SK-N-SH (cell line): ENCODE measurements around the gene MRPS5. TPM values are rescaled to one million over a fixed set of nuclear protein-coding genes. Genes with fewer than 3 reads are reported as not detected.

Experiments used
- CTCF ChIA-PET: fragments of 300-600, 350-600 bp; formaldehyde crosslinking; extraction: SDS; loops from one replicate; lab custom pipeline; 2021; lab: Yijun Ruan, JAX
- POLR2A ChIA-PET: fragments of 350-600 bp; sonication (Branson Sonifier 250); formaldehyde crosslinking; extraction: SDS; loops from one replicate; lab custom pipeline; 2020; ENCODE audit warnings: antibody characterized with exemption, inconsistent platforms; lab: Yijun Ruan, JAX
- DNase-seq: peaks from one replicate; pipeline ENCODE4 v3.0.0; 2012
- H2AFZ ChIP-seq: fragments of 200-600 bp; sonication (generic); 2 replicates; pipeline ENCODE4 v1.8.1; 2016; ENCODE audit warnings: antibody characterized with exemption, mild to moderate bottlenecking, low read depth
- H3F3A ChIP-seq: fragments of 200-600 bp; sonication (generic); replicated peaks from 2 replicates; pipeline ENCODE3; 2016; ENCODE audit warnings: antibody characterized with exemption, mild to moderate bottlenecking; ENCODE audit not compliant: insufficient read depth
- H3K27ac ChIP-seq, 2 experiments: fragments of 200-500 bp in 1 of 2; fragments of 200-600 bp in 1 of 2; sonication (Bioruptor generic) in 1 of 2; sonication (generic), shearing (Covaris generic) in 1 of 2; 2 replicates each; pipeline versions ENCODE4 v1.5.1 to v1.6.1; 2014 to 2016; ENCODE audit warnings: low read depth in 2 of 2, inconsistent platforms in 1 of 2, low read length in 1 of 2, mild to moderate bottlenecking in 1 of 2, mixed read lengths in 1 of 2
- H3K27me3 ChIP-seq: fragments of 200-600 bp; sonication (generic), shearing (Covaris generic); 2 replicates; pipeline ENCODE4 v1.6.1; 2016; ENCODE audit warnings: mixed run types; ENCODE audit not compliant: insufficient read depth
- H3K36me3 ChIP-seq, 2 experiments: fragments of 200-500 bp in 1 of 2; fragments of 200-600 bp in 1 of 2; sonication (Bioruptor generic) in 1 of 2; sonication (generic) in 1 of 2; replicated peaks in 1 of 2; 2 replicates each; pipeline versions ENCODE3 to v1.5.1; 2014 to 2016; ENCODE audit warnings: low read length in 1 of 2, mild to moderate bottlenecking in 1 of 2; ENCODE audit not compliant: insufficient read depth in 2 of 2, control insufficient read depth in 1 of 2
- H3K4me1 ChIP-seq, 2 experiments: fragments of 200-500 bp in 1 of 2; fragments of 200-600 bp in 1 of 2; sonication (Bioruptor generic) in 1 of 2; sonication (generic), shearing (Covaris generic) in 1 of 2; 2 replicates each; pipeline versions ENCODE4 v1.5.1 to v1.6.1; 2014 to 2016; ENCODE audit warnings: low read depth in 1 of 2, low read length in 1 of 2, mixed run types in 1 of 2; ENCODE audit not compliant: insufficient read depth in 2 of 2, control insufficient read depth in 1 of 2
- H3K4me2 ChIP-seq: fragments of 200-600 bp; sonication (generic), shearing (Covaris generic); 2 replicates; pipeline ENCODE4 v1.6.1; 2017; ENCODE audit warnings: mixed run types
- H3K4me3 ChIP-seq, 2 experiments: fragments of 200-500 bp in 1 of 2; fragments of 200-600 bp in 1 of 2; sonication (Bioruptor generic) in 1 of 2; sonication (generic), shearing (Covaris generic) in 1 of 2; 2 replicates each; pipeline versions ENCODE4 v1.5.1 to v1.8.1; 2014 to 2016; ENCODE audit warnings: low read depth in 2 of 2, inconsistent platforms in 1 of 2, low read length in 1 of 2, mild to moderate bottlenecking in 1 of 2, mixed read lengths in 1 of 2, moderate library complexity in 1 of 2
- H3K79me2 ChIP-seq: fragments of 200-600 bp; sonication (generic); 2 replicates; pipeline ENCODE4 v1.8.1; 2017; ENCODE audit warnings: mild to moderate bottlenecking; ENCODE audit not compliant: insufficient read depth
- H3K9ac ChIP-seq: fragments of 200-600 bp; sonication (generic); 2 replicates; pipeline ENCODE4 v1.6.1; 2017; ENCODE audit warnings: mixed run types
- H3K9me2 ChIP-seq: fragments of 200-600 bp; sonication (generic); 2 replicates; pipeline ENCODE4 v1.6.1; 2017; ENCODE audit warnings: mixed run types
- H3K9me3 ChIP-seq: fragments of 200-600 bp; sonication (generic); 2 replicates; pipeline ENCODE4 v1.6.1; 2017; ENCODE audit warnings: mixed run types, mild to moderate bottlenecking, moderate library complexity
- H4K20me1 ChIP-seq: fragments of 200-600 bp; sonication (generic); 2 replicates; pipeline ENCODE4 v1.6.1; 2017; ENCODE audit warnings: mild to moderate bottlenecking, mixed run types; ENCODE audit not compliant: insufficient read depth
- CHD2 ChIP-seq: fragments of 150-350 bp; IDR thresholded peaks from 2 replicates; pipeline ENCODE4 v1.6.1; 2018; ENCODE audit warnings: low read length; ENCODE audit not compliant: partially characterized antibody
- EP300 ChIP-seq, 2 experiments: IDR thresholded peaks; 2 replicates each; pipeline versions ENCODE4 v1.4.0 to v1.6.1; 2012; ENCODE audit warnings: borderline replicate concordance in 1 of 2, low read depth in 1 of 2, low read length in 1 of 2
- FOSL2 ChIP-seq: IDR thresholded peaks from 2 replicates; pipeline ENCODE4 v1.4.0; 2012; ENCODE audit warnings: low read depth, mild to moderate bottlenecking, moderate library complexity, borderline replicate concordance
- FOXJ3 ChIP-seq: sonication (generic); formaldehyde crosslinking; IDR thresholded peaks from 2 replicates; pipeline ENCODE4 v1.5.1; 2020; ENCODE audit warnings: mild to moderate bottlenecking, missing genetic modification reagents
- FOXM1 ChIP-seq: IDR thresholded peaks from 2 replicates; pipeline ENCODE4 v1.4.0; 2012; ENCODE audit warnings: low read depth, mild to moderate bottlenecking
- GABPA ChIP-seq: IDR thresholded peaks from 2 replicates; pipeline ENCODE4 v1.4.0; 2012; ENCODE audit warnings: low read depth, mild to moderate bottlenecking
- GATA2 ChIP-seq: sonication (generic); formaldehyde crosslinking; IDR thresholded peaks from 2 replicates; pipeline ENCODE4 v1.5.0; 2020; ENCODE audit warnings: mild to moderate bottlenecking, missing genetic modification reagents
- JUND ChIP-seq: IDR thresholded peaks from 2 replicates; pipeline ENCODE4 v1.4.0; 2012
- MXI1 ChIP-seq: IDR thresholded peaks from 2 replicates; pipeline ENCODE4 v1.6.1; 2012; ENCODE audit warnings: mild to moderate bottlenecking, low read depth, low read length, improper control_type of control experiment
- POLR2AphosphoS5 ChIP-seq: IDR thresholded peaks from 2 replicates; pipeline ENCODE4 v1.6.1; 2012; ENCODE audit warnings: low read depth, low read length
- RAD21 ChIP-seq: IDR thresholded peaks from 2 replicates; pipeline ENCODE4 v1.6.1; 2012; ENCODE audit warnings: mild to moderate bottlenecking, low read length
- RCOR1 ChIP-seq: fragments of 150-350 bp; IDR thresholded peaks from 2 replicates; pipeline ENCODE4 v1.6.1; 2017; ENCODE audit warnings: antibody characterized with exemption, low read length
- RFX5 ChIP-seq: IDR thresholded peaks from 2 replicates; pipeline ENCODE4 v1.6.1; 2012; ENCODE audit warnings: mild to moderate bottlenecking, improper control_type of control experiment, low read length
- SIN3A ChIP-seq: IDR thresholded peaks from 2 replicates; pipeline ENCODE4 v1.6.1; 2012; ENCODE audit warnings: low read depth, mild to moderate bottlenecking, low read length, moderate library complexity, borderline replicate concordance
- TCF12 ChIP-seq: IDR thresholded peaks from 2 replicates; pipeline ENCODE4 v1.4.0; 2012
- TEAD4 ChIP-seq: IDR thresholded peaks from 2 replicates; pipeline ENCODE4 v1.4.0; 2012; ENCODE audit warnings: mild to moderate bottlenecking, borderline replicate concordance; ENCODE audit not compliant: insufficient read depth
- YY1 ChIP-seq: IDR thresholded peaks from 2 replicates; pipeline ENCODE4 v1.4.0; 2012; ENCODE audit warnings: low read depth, mild to moderate bottlenecking
- WGBS: methylation state at CpG from one replicate; pipeline ENCODE4 v1.1.6; 2017; ENCODE audit warnings: low lambda C conversion rate; 5-methylcytosine and 5-hydroxymethylcytosine counted together
- polyA plus RNA-seq, 3 experiments: library from polyadenylated mRNA; depleted of rRNA; stranded (reverse); fragments of >200 nt; gene quantifications; 2 replicates each; pipeline ENCODE4 v1.2.3, GENCODE V29; 2012
- TF ChIP-seq, protein P1 (sequence below): IDR thresholded peaks from 2 replicates; pipeline ENCODE4; 2012
- TF ChIP-seq, protein P2 (sequence below): fragments of 150-350 bp; IDR thresholded peaks from 2 replicates; pipeline ENCODE4 v1.6.1; 2017; ENCODE audit warnings: antibody characterized with exemption, low read length, low read depth, borderline replicate concordance
- TF ChIP-seq, protein P3 (sequence below): fragments of 200-600 bp; sonication (generic); IDR thresholded peaks from 2 replicates; pipeline ENCODE4 v1.6.1; 2017; ENCODE audit warnings: antibody characterized with exemption, mild to moderate bottlenecking, moderate library complexity

The MRPS5 gene
- polyA plus RNA-seq, 1 of the 3 experiments (the other 2 are of a cell fraction) = 32.8 TPM

DNA sequence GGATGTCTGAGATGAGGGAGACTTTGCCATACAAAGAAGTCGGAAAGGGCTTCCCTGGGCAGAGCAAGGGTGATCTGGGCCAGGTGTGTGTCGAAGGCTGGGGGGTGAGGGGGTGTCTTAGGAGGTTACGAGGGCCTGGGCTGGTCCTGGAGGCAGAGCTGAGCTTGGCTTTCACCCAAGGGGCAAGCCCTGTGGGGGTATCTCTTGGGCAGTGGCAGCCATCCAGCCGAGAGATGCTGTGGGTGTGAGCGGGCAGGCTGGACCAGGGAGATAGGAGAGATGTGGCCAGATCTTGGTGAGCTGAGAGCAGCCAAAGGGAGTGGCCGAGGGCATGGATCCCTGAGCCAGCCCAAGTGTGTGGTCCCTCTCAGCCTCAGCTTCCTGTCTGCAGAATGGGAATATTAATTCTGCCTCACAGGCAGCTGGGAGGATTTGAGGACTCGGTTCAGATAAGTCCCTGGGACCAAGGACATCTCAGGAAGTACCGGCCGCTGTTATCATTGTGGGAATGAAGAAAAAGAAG lies 63.1 kb downstream of the MRPS5 start:
- Histone ChIP-seq H3K9me2 (no peaks in the 10 kb centered on the region), H3F3A (no peaks in the 10 kb centered on the region), H3K9ac (no peak overlapping the region), H3K79me2 (no peaks in the 10 kb centered on the region), H3K4me3 (no peak overlapping the region), H3K4me2 (no peak overlapping the region), H2AFZ (no peak overlapping the region), H4K20me1 (no peaks in the 10 kb centered on the region), H3K9me3 (no peaks in the 10 kb centered on the region), H3K27me3 (peaks cover 59% of the 10 kb centered on the region; the same call in 1 of the 2 replicates), H3K27ac (no peak overlapping the region), H3K4me1 (no peaks in the 10 kb centered on the region), H3K36me3 (no peaks in the 10 kb centered on the region)
- CTCF ChIA-PET = interaction anchor here (3.2 kb wide), 1 partner anchor 18 kb away, joined by 15 read pairs; no protein-coding TSS in a partner anchor
- DNase-seq = no peak
- POLR2A ChIA-PET = no interaction called here
- TF ChIP-seq SIN3A = no peak
- no peak for TF ChIP-seq GATA2 (CRISPR knock-in tag)
- TF ChIP-seq CHD2 = no peak
- TF ChIP-seq RCOR1 = no peak
- no peak for TF ChIP-seq FOXM1
- no peak for TF ChIP-seq TCF12
- TF ChIP-seq, protein P1, sequence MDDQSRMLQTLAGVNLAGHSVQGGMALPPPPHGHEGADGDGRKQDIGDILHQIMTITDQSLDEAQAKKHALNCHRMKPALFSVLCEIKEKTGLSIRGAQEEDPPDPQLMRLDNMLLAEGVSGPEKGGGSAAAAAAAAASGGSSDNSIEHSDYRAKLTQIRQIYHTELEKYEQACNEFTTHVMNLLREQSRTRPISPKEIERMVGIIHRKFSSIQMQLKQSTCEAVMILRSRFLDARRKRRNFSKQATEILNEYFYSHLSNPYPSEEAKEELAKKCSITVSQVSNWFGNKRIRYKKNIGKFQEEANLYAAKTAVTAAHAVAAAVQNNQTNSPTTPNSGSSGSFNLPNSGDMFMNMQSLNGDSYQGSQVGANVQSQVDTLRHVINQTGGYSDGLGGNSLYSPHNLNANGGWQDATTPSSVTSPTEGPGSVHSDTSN = no peak
- no peak for TF ChIP-seq YY1
- TF ChIP-seq GABPA = no peak
- no peak for TF ChIP-seq MXI1
- TF ChIP-seq EP300 (IDR thresholded peaks at IDR 0.05; ENCODE audit: borderline replicate concordance in 1 of 2, low read depth in 1 of 2, low read length in 1 of 2) = no peak
- no peak for TF ChIP-seq TEAD4
- no peak for TF ChIP-seq POLR2AphosphoS5
- no peak for TF ChIP-seq RAD21
- no peak for TF ChIP-seq RFX5
- no peak for TF ChIP-seq FOSL2
- TF ChIP-seq JUND = no peak
- WGBS = 30% methylated on average over 7 of the region's 9 CpGs

DNA sequence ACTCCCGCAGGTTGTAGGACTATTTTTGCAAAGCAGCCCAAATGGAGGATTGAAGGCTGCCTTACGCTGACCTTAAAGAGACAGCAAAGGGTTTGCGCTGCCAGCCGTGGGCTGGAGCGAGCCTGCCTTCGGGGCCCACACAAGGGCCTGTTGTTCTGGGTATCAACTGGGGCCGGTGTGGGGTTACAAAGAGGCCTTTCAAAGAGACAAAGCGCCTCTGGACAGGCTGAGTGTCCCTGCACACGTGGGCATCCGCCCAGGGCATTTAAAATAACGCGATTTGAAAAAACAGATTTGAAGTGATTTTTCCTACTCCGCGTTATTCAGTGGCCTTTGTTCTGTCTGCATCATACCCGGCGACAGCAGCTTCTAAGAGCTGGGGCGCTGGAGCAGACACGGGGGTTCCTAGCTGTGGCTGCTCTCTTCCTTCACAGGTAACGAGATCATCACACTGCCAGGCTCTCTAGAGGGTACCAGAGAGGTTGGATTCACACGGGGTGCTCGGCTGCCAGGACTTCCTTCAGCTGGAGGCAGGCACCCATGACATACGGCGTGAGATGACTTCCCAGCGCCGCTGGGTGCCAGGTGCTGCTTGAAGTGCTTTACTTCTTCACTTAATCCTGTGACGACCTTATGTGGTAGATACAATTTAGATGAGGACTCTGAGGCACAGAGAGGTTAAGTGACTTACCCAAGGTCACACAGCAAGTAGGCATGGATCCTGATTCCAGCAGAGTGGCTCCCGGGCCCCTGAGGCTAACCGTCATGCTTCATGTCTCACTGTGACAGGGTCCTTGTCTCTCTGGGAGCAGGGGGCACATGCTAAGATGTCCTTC lies 63.9 kb downstream of the MRPS5 start:
- no peaks in the 10 kb centered on the region for H3K9me2 ChIP-seq
- no peak overlapping the region for H3K27ac ChIP-seq
- ChIA-PET CTCF (interaction anchor here (3.2 kb wide), 1 partner anchor 19 kb away, joined by 15 read pairs; no protein-coding TSS in a partner anchor), POLR2A (no interaction called here)
- H3K4me2 ChIP-seq = no peak overlapping the region
- no peak overlapping the region for H3K4me3 ChIP-seq
- H4K20me1 ChIP-seq = no peaks in the 10 kb centered on the region
- H3K36me3 ChIP-seq = no peaks in the 10 kb centered on the region
- H3K27me3 ChIP-seq = peaks cover 53% of the 10 kb centered on the region
- TF ChIP-seq JUND = no peak
- no peak for TF ChIP-seq FOXJ3 (CRISPR knock-in tag)
- no peak for TF ChIP-seq GATA2 (CRISPR knock-in tag)
- no peak for TF ChIP-seq RAD21
- TF ChIP-seq MXI1 = no peak
- no peak for TF ChIP-seq FOSL2
- TF ChIP-seq, protein P2, sequence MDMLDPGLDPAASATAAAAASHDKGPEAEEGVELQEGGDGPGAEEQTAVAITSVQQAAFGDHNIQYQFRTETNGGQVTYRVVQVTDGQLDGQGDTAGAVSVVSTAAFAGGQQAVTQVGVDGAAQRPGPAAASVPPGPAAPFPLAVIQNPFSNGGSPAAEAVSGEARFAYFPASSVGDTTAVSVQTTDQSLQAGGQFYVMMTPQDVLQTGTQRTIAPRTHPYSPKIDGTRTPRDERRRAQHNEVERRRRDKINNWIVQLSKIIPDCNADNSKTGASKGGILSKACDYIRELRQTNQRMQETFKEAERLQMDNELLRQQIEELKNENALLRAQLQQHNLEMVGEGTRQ = no peak
- TF ChIP-seq RCOR1 = no peak
- TF ChIP-seq POLR2AphosphoS5 = no peak
- no peak for TF ChIP-seq EP300 (IDR thresholded peaks at IDR 0.05; ENCODE audit: borderline replicate concordance in 1 of 2, low read depth in 1 of 2, low read length in 1 of 2)
- TF ChIP-seq, protein P3, sequence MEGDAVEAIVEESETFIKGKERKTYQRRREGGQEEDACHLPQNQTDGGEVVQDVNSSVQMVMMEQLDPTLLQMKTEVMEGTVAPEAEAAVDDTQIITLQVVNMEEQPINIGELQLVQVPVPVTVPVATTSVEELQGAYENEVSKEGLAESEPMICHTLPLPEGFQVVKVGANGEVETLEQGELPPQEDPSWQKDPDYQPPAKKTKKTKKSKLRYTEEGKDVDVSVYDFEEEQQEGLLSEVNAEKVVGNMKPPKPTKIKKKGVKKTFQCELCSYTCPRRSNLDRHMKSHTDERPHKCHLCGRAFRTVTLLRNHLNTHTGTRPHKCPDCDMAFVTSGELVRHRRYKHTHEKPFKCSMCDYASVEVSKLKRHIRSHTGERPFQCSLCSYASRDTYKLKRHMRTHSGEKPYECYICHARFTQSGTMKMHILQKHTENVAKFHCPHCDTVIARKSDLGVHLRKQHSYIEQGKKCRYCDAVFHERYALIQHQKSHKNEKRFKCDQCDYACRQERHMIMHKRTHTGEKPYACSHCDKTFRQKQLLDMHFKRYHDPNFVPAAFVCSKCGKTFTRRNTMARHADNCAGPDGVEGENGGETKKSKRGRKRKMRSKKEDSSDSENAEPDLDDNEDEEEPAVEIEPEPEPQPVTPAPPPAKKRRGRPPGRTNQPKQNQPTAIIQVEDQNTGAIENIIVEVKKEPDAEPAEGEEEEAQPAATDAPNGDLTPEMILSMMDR = no peak
- no peaks in the 10 kb centered on the region for H3K79me2 ChIP-seq
- H3K9ac ChIP-seq = no peak overlapping the region
- H3K9me3 ChIP-seq = no peaks in the 10 kb centered on the region
- no peaks in the 10 kb centered on the region for H3K4me1 ChIP-seq
- 66% methylated on average over 20 of the region's 28 CpGs for WGBS
- no peak for DNase-seq
- H2AFZ ChIP-seq = no peak overlapping the region
- no peaks in the 10 kb centered on the region for H3F3A ChIP-seq
